ENCODE results near the gene NFKB2. TPM values are rescaled to one million over a fixed set of nuclear protein-coding genes. Genes with fewer than 3 reads are reported as not detected.

Gene NFKB2
- total RNA-seq, 3 donors from 2014 or later: 11.0 to 21.0 (median 18.9) TPM

GRCh38 chr10:102358712-102359382 lies 36.7 kb upstream of the NFKB2 start:
- DNase-seq (ENCODE audit: low spot score in 2 of 2): no peak

GRCh38 chr10:102367441-102367840 lies 28.1 kb upstream of the NFKB2 start:
- H3K4me3 ChIP-seq: no peak overlapping the region
- H3K27ac ChIP-seq: peak overlapping the region in 1 of 2 donors; percentile 19
- intact Hi-C loops (cut with DNase I; ENCODE audit: low total_unique reads): no loop called here
- DNase-seq (ENCODE audit: low spot score in 2 of 2): no peak
- TF ChIP-seq, protein P1, sequence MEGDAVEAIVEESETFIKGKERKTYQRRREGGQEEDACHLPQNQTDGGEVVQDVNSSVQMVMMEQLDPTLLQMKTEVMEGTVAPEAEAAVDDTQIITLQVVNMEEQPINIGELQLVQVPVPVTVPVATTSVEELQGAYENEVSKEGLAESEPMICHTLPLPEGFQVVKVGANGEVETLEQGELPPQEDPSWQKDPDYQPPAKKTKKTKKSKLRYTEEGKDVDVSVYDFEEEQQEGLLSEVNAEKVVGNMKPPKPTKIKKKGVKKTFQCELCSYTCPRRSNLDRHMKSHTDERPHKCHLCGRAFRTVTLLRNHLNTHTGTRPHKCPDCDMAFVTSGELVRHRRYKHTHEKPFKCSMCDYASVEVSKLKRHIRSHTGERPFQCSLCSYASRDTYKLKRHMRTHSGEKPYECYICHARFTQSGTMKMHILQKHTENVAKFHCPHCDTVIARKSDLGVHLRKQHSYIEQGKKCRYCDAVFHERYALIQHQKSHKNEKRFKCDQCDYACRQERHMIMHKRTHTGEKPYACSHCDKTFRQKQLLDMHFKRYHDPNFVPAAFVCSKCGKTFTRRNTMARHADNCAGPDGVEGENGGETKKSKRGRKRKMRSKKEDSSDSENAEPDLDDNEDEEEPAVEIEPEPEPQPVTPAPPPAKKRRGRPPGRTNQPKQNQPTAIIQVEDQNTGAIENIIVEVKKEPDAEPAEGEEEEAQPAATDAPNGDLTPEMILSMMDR (IDR thresholded peaks at IDR 0.05): no peak
- H3K4me1 ChIP-seq: no peaks in the 10 kb centered on the region
- H3K27me3 ChIP-seq: no peaks in the 10 kb centered on the region
- peaks cover 43% of the 10 kb centered on the region for H3K36me3 ChIP-seq
- peaks cover 0 to 4% of the 10 kb centered on the region in 2 donors for H3K9me3 ChIP-seq

More at GRCh38 chr10:102358712-102359382, 36.7 kb upstream of the NFKB2 start:
- intact Hi-C loops (cut with DNase I; ENCODE audit: low total_unique reads): no loop called here
- no peaks in the 10 kb centered on the region for H3K4me1 ChIP-seq
- no peak overlapping the region for H3K4me3 ChIP-seq
- H3K27ac ChIP-seq: no peak overlapping the region
- no peak for TF ChIP-seq POLR2A (IDR thresholded peaks at IDR 0.05)
- TF ChIP-seq, protein P1 (IDR thresholded peaks at IDR 0.05): no peak
- no peak for TF ChIP-seq POLR2AphosphoS5 (IDR thresholded peaks at IDR 0.05)
- H3K27me3 ChIP-seq: no peaks in the 10 kb centered on the region
- no peaks in the 10 kb centered on the region for H3K9me3 ChIP-seq
- peaks cover 31% of the 10 kb centered on the region for H3K36me3 ChIP-seq

DNA sequence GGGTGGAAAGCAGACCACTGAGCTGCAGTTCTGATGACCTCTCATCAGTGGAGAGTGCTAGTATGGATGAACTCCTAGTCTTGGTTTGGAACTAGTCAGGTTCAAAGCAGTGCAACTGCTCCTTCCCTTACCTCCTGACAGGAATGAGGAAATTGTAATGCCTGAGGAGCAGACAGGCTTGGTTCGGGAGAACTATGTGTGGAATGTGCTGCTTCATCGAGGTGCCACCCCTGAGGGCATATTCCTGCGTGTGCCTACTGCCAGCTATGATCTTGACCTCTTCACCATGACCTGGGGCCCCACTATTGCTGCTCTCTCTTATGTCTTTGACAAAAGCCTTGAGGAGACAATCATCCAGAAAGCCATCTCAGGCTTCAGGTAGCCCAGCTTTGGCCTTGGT lies 27.4 kb upstream of the NFKB2 start:
- DNase-seq (ENCODE audit: low spot score in 2 of 2): peak in 1 of 2 donors; percentile 33
- no peak for TF ChIP-seq POLR2AphosphoS5 (IDR thresholded peaks at IDR 0.05)
- TF ChIP-seq, protein P1 (IDR thresholded peaks at IDR 0.05): no peak
- TF ChIP-seq POLR2A (IDR thresholded peaks at IDR 0.05): no peak
- H3K27ac ChIP-seq: peak overlapping the region in 1 of 2 donors; percentile 19
- H3K4me1 ChIP-seq: no peaks in the 10 kb centered on the region
- no peaks in the 10 kb centered on the region for H3K27me3 ChIP-seq
- H3K4me3 ChIP-seq: no peak overlapping the region
- H3K36me3 ChIP-seq: peaks cover 37% of the 10 kb centered on the region
- intact Hi-C loops (cut with DNase I; ENCODE audit: low total_unique reads): no loop called here
- peaks cover 0 to 4% of the 10 kb centered on the region in 2 donors for H3K9me3 ChIP-seq

GRCh38 chr10:102371295-102371694 lies 24.2 kb upstream of the NFKB2 start:
- H3K4me3 ChIP-seq: no peak overlapping the region
- TF ChIP-seq POLR2AphosphoS5 (IDR thresholded peaks at IDR 0.05): no peak
- TF ChIP-seq, protein P1 (IDR thresholded peaks at IDR 0.05): no peak
- no peak for TF ChIP-seq POLR2A (IDR thresholded peaks at IDR 0.05)
- H3K36me3 ChIP-seq: peaks cover 30% of the 10 kb centered on the region
- no peaks in the 10 kb centered on the region for H3K4me1 ChIP-seq
- peaks cover 0 to 4% of the 10 kb centered on the region in 2 donors for H3K9me3 ChIP-seq
- no peak overlapping the region for H3K27ac ChIP-seq
- H3K27me3 ChIP-seq: no peaks in the 10 kb centered on the region
- DNase-seq (ENCODE audit: low spot score in 2 of 2): no peak
- intact Hi-C loops (cut with DNase I; ENCODE audit: low total_unique reads): no loop called here

GRCh38 chr10:102375250-102375649 lies 20.3 kb upstream of the NFKB2 start:
- no peaks in the 10 kb centered on the region for H3K4me1 ChIP-seq
- no peaks in the 10 kb centered on the region for H3K27me3 ChIP-seq
- DNase-seq (ENCODE audit: low spot score in 2 of 2): no peak
- intact Hi-C loops (cut with DNase I; ENCODE audit: low total_unique reads): no loop called here
- TF ChIP-seq POLR2AphosphoS5 (IDR thresholded peaks at IDR 0.05) (no peak), POLR2A (IDR thresholded peaks at IDR 0.05) (no peak)
- TF ChIP-seq, protein P1 (IDR thresholded peaks at IDR 0.05): no peak
- H3K4me3 ChIP-seq: no peak overlapping the region
- H3K36me3 ChIP-seq: peaks cover 20% of the 10 kb centered on the region
- peaks cover 0 to 4% of the 10 kb centered on the region in 2 donors for H3K9me3 ChIP-seq
- no peak overlapping the region for H3K27ac ChIP-seq
